Adrenal gland (tissue), 5 donors: ENCODE measurements around the gene KLRC1.
"Not testable (repeated sequence)": the region's sequence is repeated elsewhere in the genome, so short reads cannot be mapped to it uniquely, and the experiment has no call there.

Source experiments
- POLR2A ChIP-seq, 2 donors: fragments of 450-650 bp; IDR thresholded peaks; one replicate each; pipeline ENCODE4 v1.6.1; 2017; ENCODE audit warnings: antibody characterized with exemption in 2 of 2, mild to moderate bottlenecking in 2 of 2, moderate library complexity in 1 of 2
- TF ChIP-seq, protein P1 (sequence below), 6 experiments: fragments of 450-650 bp in 4 of 6; fragments of 200-600 bp in 2 of 6; sonication (generic) in 1 of 6; IDR thresholded peaks; 1 replicate in 5 of 6; 2 replicates in 1 of 6; pipeline versions ENCODE4 v1.5.1 to v1.8.0; 2016 to 2021; ENCODE audit warnings: antibody characterized with exemption in 6 of 6, mild to moderate bottlenecking in 2 of 6, moderate library complexity in 1 of 6
- donor health status: DM: no; HTN: no; CAD: no.

GRCh38 chr12:10487328-10487727 lies 34.2 kb upstream of the KLRC1 start:
- TF ChIP-seq, protein P1, sequence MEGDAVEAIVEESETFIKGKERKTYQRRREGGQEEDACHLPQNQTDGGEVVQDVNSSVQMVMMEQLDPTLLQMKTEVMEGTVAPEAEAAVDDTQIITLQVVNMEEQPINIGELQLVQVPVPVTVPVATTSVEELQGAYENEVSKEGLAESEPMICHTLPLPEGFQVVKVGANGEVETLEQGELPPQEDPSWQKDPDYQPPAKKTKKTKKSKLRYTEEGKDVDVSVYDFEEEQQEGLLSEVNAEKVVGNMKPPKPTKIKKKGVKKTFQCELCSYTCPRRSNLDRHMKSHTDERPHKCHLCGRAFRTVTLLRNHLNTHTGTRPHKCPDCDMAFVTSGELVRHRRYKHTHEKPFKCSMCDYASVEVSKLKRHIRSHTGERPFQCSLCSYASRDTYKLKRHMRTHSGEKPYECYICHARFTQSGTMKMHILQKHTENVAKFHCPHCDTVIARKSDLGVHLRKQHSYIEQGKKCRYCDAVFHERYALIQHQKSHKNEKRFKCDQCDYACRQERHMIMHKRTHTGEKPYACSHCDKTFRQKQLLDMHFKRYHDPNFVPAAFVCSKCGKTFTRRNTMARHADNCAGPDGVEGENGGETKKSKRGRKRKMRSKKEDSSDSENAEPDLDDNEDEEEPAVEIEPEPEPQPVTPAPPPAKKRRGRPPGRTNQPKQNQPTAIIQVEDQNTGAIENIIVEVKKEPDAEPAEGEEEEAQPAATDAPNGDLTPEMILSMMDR (IDR thresholded peaks at IDR 0.05), result not testable (repeated sequence)
- TF ChIP-seq POLR2A (IDR thresholded peaks at IDR 0.05), result not testable (repeated sequence)
